Measurements from ENCODE around the gene SMARCB1.

SMARCB1 gene

GRCh38 chr22:23831781-23832180, 45.0 kb downstream of the SMARCB1 start:
- DNase-seq (ENCODE audit: low spot score) = no peak

- no peak for DNase-seq (ENCODE audit: low spot score)
These were observed 45.7 kb downstream of the SMARCB1 start for GRCh38 chr22:23832226-23833016.

- DNase-seq (ENCODE audit: low spot score) = no peak
These were observed 46.4 kb downstream of the SMARCB1 start for GRCh38 chr22:23833017-23833751.

- DNase-seq (ENCODE audit: low spot score) = no peak
These were observed 47.1 kb downstream of the SMARCB1 start for GRCh38 chr22:23833911-23834317.

- DNase-seq (ENCODE audit: low spot score) = no peak
These were observed 47.6 kb downstream of the SMARCB1 start for GRCh38 chr22:23834406-23834792.

GRCh38 chr22:23834793-23835483, 48.2 kb downstream of the SMARCB1 start:
- no peak for DNase-seq (ENCODE audit: low spot score)

- DNase-seq (ENCODE audit: low spot score) = no peak
These were observed 48.8 kb downstream of the SMARCB1 start for GRCh38 chr22:23835484-23836144.

- no peak for DNase-seq (ENCODE audit: low spot score)
These were observed 49.5 kb downstream of the SMARCB1 start for GRCh38 chr22:23836281-23836680.

GRCh38 chr22:23836692-23837495, 50.1 kb downstream of the SMARCB1 start:
- DNase-seq (ENCODE audit: low spot score) = no peak

GRCh38 chr22:23837496-23837859, 50.7 kb downstream of the SMARCB1 start:
- no peak for DNase-seq (ENCODE audit: low spot score)

GRCh38 chr22:23837911-23838680, 51.3 kb downstream of the SMARCB1 start:
- DNase-seq (ENCODE audit: low spot score) = no peak

- peak; percentile 98 for DNase-seq (ENCODE audit: low spot score)
These were observed 52.1 kb downstream of the SMARCB1 start, which contains the start of gene DERL3 for GRCh38 chr22:23838681-23839468. Gene DERL3 (minus strand): TSS chr22:23839006. CDS start chr22:23838987, 19 bp downstream.

- DNase-seq (ENCODE audit: low spot score) = no peak
These were observed 53.3 kb downstream of the SMARCB1 start for GRCh38 chr22:23840026-23840425.

GRCh38 chr22:23841292-23841691, 54.5 kb downstream of the SMARCB1 start:
- no peak for DNase-seq (ENCODE audit: low spot score)

GRCh38 chr22:23841736-23842445, 55.1 kb downstream of the SMARCB1 start:
- no peak for DNase-seq (ENCODE audit: low spot score)

- DNase-seq (ENCODE audit: low spot score) = no peak
These were observed 55.8 kb downstream of the SMARCB1 start for GRCh38 chr22:23842599-23842998.

GRCh38 chr22:23844739-23845202, 58.0 kb downstream of the SMARCB1 start:
- no peak for DNase-seq (ENCODE audit: low spot score)

GRCh38 chr22:23845265-23846080, 58.7 kb downstream of the SMARCB1 start:
- DNase-seq (ENCODE audit: low spot score) = no peak

Measured in kidney tubule cell (primary cell).